HG03103 (cell line): Measurements from ENCODE around the gene ANKRD18B.
"Not testable (repeated sequence)": the region's sequence is repeated elsewhere in the genome, so short reads cannot be mapped to it uniquely, and the experiment has no call there.

Source experiments
- ATAC-seq: cut with Tn5 transposase; IDR thresholded peaks from one replicate; pipeline ENCODE4 v1.9.1; 2021; ENCODE audit warnings: low read depth; ENCODE audit not compliant: unreplicated experiment

Gene ANKRD18B

DNA sequence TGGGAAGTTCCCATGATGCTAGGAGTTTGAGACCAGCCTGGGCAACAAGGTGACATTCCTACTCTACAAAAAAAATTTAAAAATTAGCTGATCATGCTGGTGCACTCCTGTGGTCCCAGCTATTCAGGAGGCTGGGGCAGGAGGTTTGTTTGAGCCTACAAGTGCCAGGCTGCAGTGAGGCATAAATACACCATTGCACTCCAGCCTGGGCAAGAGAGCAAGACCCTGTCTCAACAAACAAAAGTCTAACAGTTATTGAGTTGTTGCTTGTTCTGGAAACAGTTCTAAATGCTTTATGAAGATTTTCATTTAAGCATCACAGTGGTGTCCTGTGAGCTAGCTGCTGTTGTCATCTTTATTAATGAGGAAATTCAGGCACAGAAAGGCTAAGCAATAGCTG lies 4.0 kb downstream of the ANKRD18B start:
- not testable (repeated sequence) for ATAC-seq

DNA sequence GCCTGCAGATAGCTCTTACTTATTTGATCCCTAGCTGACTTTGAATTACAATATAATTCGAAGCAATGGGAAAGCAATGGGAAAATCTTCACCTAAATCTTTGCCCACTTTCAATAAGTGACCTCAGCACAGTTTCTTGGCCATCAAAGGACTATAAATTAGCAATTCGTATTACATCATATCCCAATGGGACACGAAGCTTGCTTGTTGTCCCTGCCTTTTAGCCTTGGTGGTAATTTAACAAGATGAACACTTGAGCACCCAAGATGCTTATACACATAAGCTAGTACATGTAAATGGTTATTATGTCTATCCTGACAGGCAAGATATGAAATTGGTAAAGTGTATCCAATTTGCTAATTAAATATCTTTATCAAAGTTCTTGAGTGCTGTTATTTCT lies 9.9 kb downstream of the ANKRD18B start:
- not testable (repeated sequence) for ATAC-seq

DNA sequence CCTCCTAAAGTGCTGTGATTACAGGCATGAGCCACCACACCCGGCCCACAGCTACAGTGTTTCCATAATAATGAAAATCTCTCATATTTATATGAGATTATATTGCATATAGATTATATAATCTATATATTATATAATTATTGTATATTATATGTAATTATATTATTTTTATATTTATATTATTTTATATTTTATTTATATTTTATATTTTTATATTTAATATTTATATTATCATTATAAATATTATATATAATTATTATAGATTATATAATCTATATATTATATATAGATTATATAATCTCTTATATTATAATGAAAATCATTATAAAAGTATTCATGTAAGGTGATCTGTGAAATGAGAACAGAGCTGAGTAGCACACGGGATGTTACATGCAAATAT lies 11.5 kb downstream of the ANKRD18B start:
- no peak for ATAC-seq

GRCh38 chr9:33543463-33543862 lies 19.4 kb downstream of the ANKRD18B start:
- ATAC-seq: not testable (repeated sequence)

DNA sequence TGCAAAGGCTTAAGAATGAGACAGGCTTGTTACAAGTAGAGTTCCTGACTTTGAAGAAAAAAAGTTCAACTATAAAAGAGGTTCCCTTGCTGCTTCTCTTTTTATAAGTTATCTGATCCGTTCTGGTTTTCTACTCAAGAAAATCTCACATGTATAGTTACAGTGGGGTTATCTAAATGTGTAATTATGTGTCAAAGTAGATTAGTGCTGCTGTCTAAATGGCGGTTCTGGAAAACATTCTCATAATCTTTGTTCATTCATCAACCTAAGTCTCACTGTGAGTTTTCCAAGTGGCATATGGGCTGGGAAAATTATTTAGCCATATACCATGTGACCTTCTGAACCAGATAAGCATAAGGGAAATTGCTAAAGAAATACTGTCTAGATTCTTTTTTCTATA lies 21.7 kb downstream of the ANKRD18B start:
- ATAC-seq: not testable (repeated sequence)

DNA sequence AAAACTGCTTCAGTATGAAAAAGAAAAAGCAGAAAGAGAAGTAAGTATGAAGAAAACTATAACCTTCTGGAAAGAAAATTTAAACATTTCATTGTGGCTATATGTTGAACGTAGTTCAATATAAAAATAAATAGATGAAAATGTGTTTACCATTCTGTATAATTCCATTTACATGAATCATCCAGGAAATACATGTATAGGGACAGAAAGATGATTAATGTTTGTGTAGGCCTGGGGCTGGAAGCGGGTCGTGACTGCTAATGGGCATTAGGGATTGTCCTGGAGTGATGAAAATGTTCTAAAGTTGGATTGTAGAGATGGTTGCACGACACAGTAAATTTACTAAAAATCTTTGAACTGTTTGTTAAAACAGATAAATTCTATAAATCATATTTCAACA lies 24.8 kb downstream of the ANKRD18B start:
- not testable (repeated sequence) for ATAC-seq

DNA sequence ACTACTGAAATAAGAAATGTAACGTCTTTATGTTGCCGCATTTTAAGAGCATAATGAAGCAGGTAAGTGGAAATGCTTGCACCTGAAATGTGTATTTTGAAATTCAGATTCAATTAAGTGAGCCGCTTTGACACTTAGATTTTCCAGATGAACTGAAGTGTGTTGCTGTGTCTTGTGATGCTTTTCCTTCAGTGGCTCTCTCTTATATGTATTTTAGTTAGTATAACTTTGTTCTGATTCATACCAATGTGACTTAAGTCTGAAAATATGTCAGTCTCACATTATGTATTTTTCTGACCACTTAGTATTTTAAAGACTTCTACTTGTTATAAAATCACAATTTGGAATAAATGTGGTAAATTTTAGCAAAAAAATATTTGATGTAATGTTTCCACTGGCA lies 25.4 kb downstream of the ANKRD18B start:
- not testable (repeated sequence) for ATAC-seq

- ATAC-seq: not testable (repeated sequence)
Measured at GRCh38 chr9:33551183-33551582, 27.1 kb downstream of the ANKRD18B start.

- not testable (repeated sequence) for ATAC-seq
Measured at GRCh38 chr9:33552315-33552725, 28.3 kb downstream of the ANKRD18B start.

- not testable (repeated sequence) for ATAC-seq
Measured at GRCh38 chr9:33560217-33560616, 36.2 kb downstream of the ANKRD18B start.

DNA sequence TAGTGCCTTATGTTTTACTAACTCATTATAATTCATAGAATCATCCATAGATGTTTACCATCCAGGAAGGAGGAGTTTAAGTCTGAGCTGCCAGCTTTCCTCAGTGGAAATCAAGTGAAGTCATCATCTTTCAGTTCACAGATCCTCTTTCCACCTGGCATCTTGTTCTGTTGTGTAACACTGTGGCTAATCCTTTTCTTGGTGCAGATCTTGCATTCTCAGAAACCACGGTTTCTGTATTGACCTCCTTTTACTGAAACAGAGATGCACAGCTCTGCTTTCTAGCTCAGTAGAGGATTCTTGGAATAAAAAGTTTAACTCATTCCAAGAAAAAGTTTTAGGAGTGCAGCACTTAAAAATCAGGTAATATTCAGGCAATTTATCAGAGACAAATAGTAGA lies 38.1 kb downstream of the ANKRD18B start:
- not testable (repeated sequence) for ATAC-seq

DNA sequence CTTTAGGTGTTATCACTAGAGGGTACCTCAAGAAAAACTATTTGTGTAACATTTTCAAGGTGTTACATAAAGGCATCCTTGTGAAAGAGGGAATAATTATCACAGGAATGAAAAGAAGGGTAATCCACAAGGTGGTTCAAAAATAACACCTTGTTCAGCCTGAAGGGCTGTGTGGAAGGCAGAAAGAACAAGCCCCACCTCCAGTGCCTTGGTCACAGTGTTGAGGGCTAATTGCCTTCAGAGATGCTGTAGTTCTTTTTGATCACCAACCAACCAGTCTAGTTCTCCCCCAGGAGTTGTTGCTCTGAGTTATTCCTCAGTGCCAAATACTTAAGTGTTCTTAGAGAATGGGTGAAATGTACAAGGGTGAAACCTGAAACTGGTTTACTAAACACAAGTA lies 43.7 kb downstream of the ANKRD18B start:
- not testable (repeated sequence) for ATAC-seq

DNA sequence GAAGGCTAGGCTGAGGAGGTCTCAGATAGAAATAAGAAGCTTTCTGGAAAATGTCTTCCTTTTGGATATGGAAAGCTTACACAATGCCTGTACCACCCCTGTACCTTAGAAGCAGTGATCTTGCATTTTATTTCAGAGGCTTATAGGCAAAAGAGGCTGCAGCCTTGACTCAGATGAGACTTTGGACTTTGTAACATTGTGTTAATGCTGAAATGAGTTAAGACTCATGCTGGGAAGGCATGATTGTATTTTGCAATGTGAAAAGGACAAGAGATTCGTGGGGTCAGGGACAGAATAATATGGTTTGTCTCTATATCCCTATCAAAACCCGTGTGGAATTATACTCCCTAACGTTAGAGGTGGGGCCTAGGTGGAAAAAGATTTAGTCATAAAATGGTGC lies 53.7 kb downstream of the ANKRD18B start:
- ATAC-seq: not testable (repeated sequence)

DNA sequence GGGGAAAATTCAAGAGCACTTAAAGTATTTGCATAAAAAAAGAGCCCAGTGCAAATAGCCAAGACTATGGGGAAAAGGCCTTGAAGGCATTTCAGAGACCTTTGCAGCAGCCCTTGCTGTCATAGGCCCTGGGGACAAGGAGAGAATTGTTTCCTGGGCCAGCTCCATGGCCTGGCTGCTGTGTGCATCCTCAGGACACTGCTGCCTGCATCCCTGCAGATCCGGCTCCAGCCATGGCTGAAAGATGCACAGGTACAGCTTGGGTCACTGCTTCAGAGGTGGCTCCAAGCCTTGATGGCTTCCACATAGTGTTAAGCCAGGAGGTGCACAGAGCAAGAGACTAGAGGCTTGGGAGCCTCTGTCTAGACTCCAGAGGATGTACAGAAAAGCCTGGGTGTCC lies 55.9 kb downstream of the ANKRD18B start:
- ATAC-seq: not testable (repeated sequence)

GRCh38 chr9:33582686-33583085 lies 58.6 kb downstream of the ANKRD18B start:
- ATAC-seq: not testable (repeated sequence)

DNA sequence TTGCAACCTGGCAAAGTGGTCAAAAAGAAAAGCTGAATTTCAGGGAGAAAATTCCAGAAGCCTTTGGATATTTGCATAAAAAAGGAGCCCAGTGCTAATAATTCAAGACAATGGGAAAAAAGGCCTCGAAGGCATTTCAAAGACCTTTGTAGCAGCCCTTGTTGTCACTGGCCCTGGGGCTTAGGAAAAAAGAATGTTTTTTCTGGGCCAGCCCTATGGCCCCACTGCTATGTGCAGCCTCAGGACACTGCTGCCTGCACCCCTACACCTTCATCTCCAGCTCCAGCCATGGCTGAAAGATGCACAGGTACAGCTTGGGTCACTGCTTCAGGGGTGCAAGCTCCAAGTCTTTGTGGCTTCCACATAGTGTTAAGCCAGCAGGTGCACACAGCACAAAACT lies 62.1 kb downstream of the ANKRD18B start:
- not testable (repeated sequence) for ATAC-seq

GRCh38 chr9:33587799-33588198 lies 63.7 kb downstream of the ANKRD18B start:
- ATAC-seq: not testable (repeated sequence)

DNA sequence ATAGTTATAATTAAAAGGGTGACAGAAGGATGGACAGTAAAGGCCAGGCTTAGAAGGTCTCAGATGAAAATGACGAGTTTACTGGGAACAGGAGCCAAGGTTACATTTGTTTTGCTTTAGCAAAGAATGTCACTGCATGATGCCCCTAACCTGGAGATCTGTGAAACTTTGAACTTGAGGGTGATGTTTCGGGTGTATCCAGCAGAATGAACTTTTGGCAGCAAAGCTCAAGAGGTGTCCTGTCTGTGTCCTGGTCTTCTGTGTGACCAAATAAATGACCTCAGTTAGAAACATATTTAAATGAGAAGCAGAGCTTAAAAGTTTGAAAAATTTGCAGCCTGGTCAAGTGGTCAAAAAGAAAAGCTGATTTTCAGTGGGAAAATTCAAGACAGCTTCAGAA lies 64.8 kb downstream of the ANKRD18B start:
- ATAC-seq: not testable (repeated sequence)

DNA sequence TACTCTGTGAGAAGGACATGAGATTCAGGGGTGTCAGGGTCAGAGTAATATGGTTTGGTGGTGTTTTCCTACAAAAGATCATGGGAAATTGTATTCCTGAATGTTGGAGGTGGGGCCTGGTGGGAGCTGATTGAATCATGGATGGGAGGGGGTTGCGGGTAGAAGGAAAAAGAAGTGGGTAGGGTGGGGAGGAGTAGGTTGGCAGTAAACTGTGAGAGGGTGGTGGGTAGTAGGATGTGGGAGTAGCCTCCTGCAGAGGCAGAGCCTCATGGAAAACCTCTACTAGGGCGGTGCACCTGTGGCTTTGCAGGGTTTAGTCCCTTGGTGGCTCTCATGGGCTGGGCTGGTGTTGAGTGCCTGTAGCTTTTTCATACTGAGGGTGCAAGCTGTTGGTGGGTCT lies 66.8 kb downstream of the ANKRD18B start:
- ATAC-seq: not testable (repeated sequence)

DNA sequence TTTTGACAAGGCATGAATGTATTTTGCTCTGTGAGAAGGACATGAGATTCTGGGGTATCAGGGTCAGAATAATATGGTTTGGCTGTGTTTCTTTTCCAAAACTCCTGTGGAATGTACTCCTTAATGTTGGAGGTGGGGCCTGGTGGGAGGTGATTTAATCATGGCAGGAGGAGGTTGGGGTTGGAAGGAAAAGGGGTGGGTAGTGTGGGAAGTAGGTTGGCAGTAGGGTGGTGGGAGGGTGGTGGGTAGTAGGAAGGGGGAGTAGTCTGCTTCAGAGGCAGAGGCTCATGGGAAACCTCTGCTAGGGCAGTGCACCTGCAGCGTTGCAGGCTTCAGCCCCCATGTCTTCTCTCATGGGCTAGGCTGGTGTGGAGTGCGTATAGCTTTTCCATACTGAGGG lies 72.9 kb downstream of the ANKRD18B start:
- not testable (repeated sequence) for ATAC-seq

DNA sequence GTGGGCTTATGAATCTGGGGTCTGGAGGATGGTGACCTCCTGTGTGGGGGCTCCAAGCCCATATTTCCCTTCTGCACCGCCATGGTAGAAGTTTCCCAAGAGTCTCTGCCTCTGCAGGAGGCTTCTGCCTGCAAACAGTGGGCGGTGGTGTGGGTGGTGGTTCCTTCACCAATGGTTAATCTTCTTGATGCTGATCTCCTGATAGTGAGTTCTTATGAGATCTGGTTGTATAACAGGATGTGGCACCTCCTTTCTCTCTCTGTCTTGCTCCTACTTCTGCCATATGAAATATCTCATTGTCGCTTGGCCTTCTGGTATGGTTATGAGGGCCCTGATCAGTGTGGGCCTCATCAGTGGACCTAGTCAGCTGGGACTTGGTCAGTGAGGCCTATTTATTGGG lies 73.3 kb downstream of the ANKRD18B start:
- not testable (repeated sequence) for ATAC-seq

DNA sequence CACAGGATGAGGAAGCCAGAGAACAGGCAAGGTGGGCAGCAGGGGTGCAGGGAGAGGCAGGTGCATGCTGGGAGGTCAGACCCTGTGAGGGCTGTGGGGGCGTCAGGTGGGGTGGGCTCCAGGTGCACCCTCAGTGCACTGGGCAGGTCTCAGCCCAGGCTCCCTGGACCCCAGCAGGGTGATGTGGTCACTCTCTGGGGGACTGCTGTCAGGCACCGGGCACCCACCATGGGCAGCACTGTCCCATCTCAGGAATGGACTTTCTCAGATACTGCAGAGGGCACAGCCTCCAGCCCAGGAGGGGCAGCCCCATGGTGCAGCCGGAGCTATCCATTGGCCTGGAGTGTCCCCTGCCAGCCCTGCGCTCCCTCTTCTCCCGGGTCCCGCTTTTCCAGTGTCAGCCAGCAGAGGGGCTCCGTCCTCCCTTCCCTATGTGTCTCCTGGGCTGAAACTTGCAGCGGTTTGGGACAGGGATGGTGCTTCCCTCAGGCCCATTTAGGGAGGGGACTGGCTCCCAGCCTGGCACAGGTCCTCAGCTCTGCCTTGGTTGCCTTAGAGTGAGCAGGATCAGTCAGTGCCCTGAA lies 74.8 kb downstream of the ANKRD18B start:
- ATAC-seq: not testable (repeated sequence)

- not testable (repeated sequence) for ATAC-seq
Measured at GRCh38 chr9:33600911-33601310, 76.9 kb downstream of the ANKRD18B start.
